VCaP (cell line): ENCODE results near the gene TNS1.

Source experiments
- H3K27ac ChIP-seq: fragments of 450-650 bp; 2 replicates; pipeline ENCODE4 v1.5.1; 2017
- CTCF ChIP-seq: fragments of 450-650 bp; conservative IDR thresholded peaks from 2 replicates; pipeline ENCODE4 v1.5.1; 2017; ENCODE audit warnings: mild to moderate bottlenecking, moderate library complexity

TNS1 gene

GRCh38 chr2:217856871-217857270 is 145.9 kb downstream of the TNS1 start:
- TF ChIP-seq CTCF: no peak

GRCh38 chr2:217856159-217856558 is 146.6 kb downstream of the TNS1 start:
- TF ChIP-seq CTCF: no peak
- H3K27ac ChIP-seq: no peak overlapping the region

More at GRCh38 chr2:217856871-217857270, 145.9 kb downstream of the TNS1 start:
- no peak overlapping the region for H3K27ac ChIP-seq

- H3K27ac ChIP-seq: no peak overlapping the region
- TF ChIP-seq CTCF: no peak
These were observed 147.9 kb downstream of the TNS1 start for GRCh38 chr2:217854684-217855420.

GRCh38 chr2:217853961-217854360 is 148.8 kb downstream of the TNS1 start:
- no peak overlapping the region for H3K27ac ChIP-seq
- no peak for TF ChIP-seq CTCF

DNA sequence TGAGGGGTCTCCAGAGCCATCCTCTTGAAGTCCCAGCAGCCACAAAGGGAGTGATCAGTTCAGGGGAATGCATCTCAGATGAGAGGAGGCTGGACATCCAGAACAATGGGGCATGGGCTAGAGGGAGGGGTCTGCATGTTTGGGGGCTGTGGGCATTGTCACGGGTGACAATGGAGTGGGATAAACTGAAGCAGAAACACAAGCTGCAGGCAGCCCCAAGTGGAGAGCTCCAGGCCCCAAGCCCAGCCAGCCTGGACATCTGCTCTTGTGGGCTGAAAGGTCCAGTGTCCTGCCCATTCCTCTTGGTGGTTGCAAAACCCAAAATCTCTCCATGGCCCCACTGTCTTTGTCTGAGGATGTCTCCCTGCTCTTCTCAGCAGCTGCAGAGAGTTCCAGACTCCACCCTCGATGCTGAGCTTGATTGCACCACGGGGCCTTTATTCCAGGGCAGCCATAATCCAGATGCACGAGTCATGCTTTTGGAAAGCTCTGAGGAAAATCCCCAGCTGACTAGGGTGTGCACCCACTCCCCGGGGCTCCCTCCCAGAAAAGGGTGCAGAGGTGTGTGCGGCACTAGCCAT is 149.4 kb downstream of the TNS1 start:
- no peak for TF ChIP-seq CTCF
- no peak overlapping the region for H3K27ac ChIP-seq

DNA sequence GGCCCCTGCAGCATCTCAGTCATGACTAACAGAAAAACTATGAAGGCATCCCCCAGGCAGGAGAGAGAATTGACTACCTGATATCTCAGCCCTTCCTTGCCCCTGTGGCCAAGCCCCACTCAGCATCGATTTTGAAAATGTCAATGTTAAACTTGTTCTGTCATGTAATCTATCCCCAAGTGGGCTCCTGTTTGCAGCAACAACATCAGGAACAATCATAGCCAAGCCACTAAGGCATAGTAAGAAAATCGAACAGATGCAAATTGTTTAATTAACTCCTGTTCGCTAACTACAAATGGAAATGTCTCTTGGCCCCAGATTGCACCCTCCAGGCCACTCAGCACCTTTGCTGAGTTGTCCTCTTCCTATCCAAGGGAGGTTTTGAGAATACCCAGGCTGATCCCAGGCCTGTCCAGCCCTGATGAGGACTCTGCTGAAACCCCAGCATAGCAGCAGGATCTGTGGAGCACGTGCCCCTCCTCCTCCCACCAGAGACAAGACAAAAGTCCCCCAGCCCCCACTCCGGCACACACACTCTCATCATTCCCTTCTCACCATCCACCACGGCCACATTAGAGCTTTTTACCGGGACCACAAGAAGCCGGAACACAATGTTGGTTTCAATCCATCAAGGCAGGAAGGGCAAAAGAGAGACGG is 150.1 kb downstream of the TNS1 start:
- no peak overlapping the region for H3K27ac ChIP-seq
- TF ChIP-seq CTCF: no peak

DNA sequence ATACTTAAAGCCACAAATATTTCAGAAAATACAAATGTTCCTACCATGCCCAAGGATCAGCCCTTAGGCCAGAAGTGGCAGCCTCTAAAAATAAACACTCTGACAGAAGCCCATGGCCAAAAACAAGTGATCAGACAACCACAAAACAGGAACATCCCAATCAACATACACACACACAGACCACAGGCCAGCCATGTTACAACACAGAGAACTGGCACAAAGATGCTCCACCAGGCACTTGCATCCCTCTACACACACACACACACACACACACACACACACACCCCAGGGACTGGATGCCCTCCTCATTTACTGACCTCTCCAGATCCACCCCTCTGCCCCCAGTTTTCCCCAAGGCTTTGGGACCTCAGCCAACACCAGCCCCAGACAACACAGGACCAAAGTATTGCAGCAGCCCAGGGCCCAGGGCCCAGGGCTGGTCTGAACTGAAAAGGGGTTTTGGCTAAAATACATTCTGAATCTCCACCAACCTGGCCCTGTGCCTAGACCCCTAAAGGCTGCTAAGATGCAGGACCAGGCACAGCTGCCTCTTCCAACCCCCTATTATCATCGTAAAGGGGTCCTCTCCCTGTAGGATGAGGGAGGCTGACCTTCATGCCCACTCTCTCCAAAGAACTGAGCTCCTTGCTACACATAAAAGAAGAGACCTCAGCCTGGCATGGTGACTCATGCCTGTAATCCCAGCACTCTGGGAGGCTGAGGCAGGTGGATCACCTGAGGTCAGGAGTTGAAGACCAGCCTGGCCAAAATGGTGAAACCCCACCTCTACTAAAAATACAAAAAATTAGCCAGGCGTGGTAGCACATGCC is 151.4 kb downstream of the TNS1 start:
- TF ChIP-seq CTCF: no peak

More for the DNA sequence above, 151.4 kb downstream of the TNS1 start:
- no peak overlapping the region for H3K27ac ChIP-seq
